Endodermal cell (in vitro differentiated cells): ENCODE data around the gene RADIL. TPM values are rescaled to one million over a fixed set of nuclear protein-coding genes. Genes with fewer than 3 reads are reported as not detected.

ENCODE experiments used
- DNase-seq: peaks from one replicate; pipeline ENCODE4 v3.0.0-alpha.2; 2017
- H3K27ac ChIP-seq: 2 replicates; pipeline ENCODE4 v1.5.1; 2013; ENCODE audit warnings: mild to moderate bottlenecking, low read depth, low read length, moderate library complexity
- H3K27me3 ChIP-seq: 2 replicates; pipeline ENCODE4 v1.6.1; 2013; ENCODE audit warnings: mild to moderate bottlenecking, low read length, moderate library complexity; ENCODE audit not compliant: insufficient read depth, control insufficient read depth, poor library complexity, severe bottlenecking
- H3K36me3 ChIP-seq: 2 replicates; pipeline ENCODE4 v1.7.0; 2013; ENCODE audit warnings: mild to moderate bottlenecking, low read length, moderate library complexity; ENCODE audit not compliant: control insufficient read depth, insufficient read depth
- H3K4me1 ChIP-seq: one replicate; pipeline ENCODE4 v1.7.0; 2013; ENCODE audit warnings: low read length; ENCODE audit not compliant: control insufficient read depth, insufficient read depth
- H3K4me3 ChIP-seq: 2 replicates; pipeline ENCODE4 v1.5.1; 2013; ENCODE audit warnings: mild to moderate bottlenecking, low read length, moderate library complexity
- H3K9ac ChIP-seq: 2 replicates; pipeline ENCODE4 v1.6.1; 2013; ENCODE audit warnings: mild to moderate bottlenecking, low read length, moderate library complexity; ENCODE audit not compliant: poor library complexity, severe bottlenecking; ENCODE audit errors: extremely low read depth
- H3K9me3 ChIP-seq: 2 replicates; pipeline ENCODE4 v1.6.1; 2013; ENCODE audit warnings: mild to moderate bottlenecking, low read length, moderate library complexity; ENCODE audit not compliant: control insufficient read depth
- H3K27ac Mint-ChIP-seq: 2 replicates; pipeline ENCODE4 v1.8.0; 2020; ENCODE audit warnings: mixed read lengths
- H3K27me3 Mint-ChIP-seq: 2 replicates; pipeline ENCODE4 v1.8.0; 2021; ENCODE audit warnings: mild to moderate bottlenecking, mixed read lengths; ENCODE audit not compliant: insufficient read depth
- H3K36me3 Mint-ChIP-seq: 2 replicates; pipeline ENCODE4 v1.8.0; 2020; ENCODE audit warnings: low read depth, mixed read lengths
- H3K4me1 Mint-ChIP-seq: 2 replicates; pipeline ENCODE4 v1.8.0; 2020; ENCODE audit warnings: mixed read lengths
- H3K4me3 Mint-ChIP-seq: 2 replicates; pipeline ENCODE4 v1.8.0; 2020; ENCODE audit warnings: mild to moderate bottlenecking, moderate library complexity, mixed read lengths
- H3K9me3 Mint-ChIP-seq: 2 replicates; pipeline ENCODE4 v1.8.0; 2020; ENCODE audit warnings: mild to moderate bottlenecking, mixed read lengths
- CTCF ChIP-seq: fragments of 200-600 bp; sonication (generic); conservative IDR thresholded peaks from 2 replicates; pipeline ENCODE4 v1.5.0; 2021; ENCODE audit warnings: antibody characterized with exemption, mild to moderate bottlenecking
- WGBS, 2 experiments: methylation state at CpG; one replicate each; pipeline versions ENCODE4 v1.1.5 to v1.1.7; 2013; ENCODE audit warnings: missing lambda C conversion rate in 2 of 2, mixed read lengths in 1 of 2; ENCODE audit not compliant: insufficient coverage in 1 of 2, insufficient read length in 1 of 2; 5-methylcytosine and 5-hydroxymethylcytosine counted together
- total RNA-seq, 2 donors: library from RNA; stranded (reverse); fragmentation: NEBNext Ultra II Directional in 1 of 2; extraction: Animal tissue kit (Norgen Biotek cat#: 25700) in 1 of 2; gene quantifications; 2 replicates in 1 of 2; 3 replicates in 1 of 2; pipeline ENCODE4 v1.2.1, GENCODE V29; 2021

Gene RADIL
- total RNA-seq, 2 donors from 2014 or later = 34.9 to 47.6 TPM

- Histone ChIP-seq H3K27ac (no peak overlapping the region), H3K9me3 (peaks cover 16% of the 10 kb centered on the region), H3K27me3 (no peaks in the 10 kb centered on the region), H3K4me1 (no peaks in the 10 kb centered on the region), H3K9ac (no peak overlapping the region), H3K4me3 (no peak overlapping the region), H3K36me3 (no peaks in the 10 kb centered on the region)
- Mint-ChIP-seq H3K27ac (no peak overlapping the region), H3K4me1 (peaks cover 21% of the 10 kb centered on the region), H3K4me3 (no peak overlapping the region), H3K27me3 (no peaks in the 10 kb centered on the region), H3K36me3 (peaks cover 8% of the 10 kb centered on the region), H3K9me3 (no peaks in the 10 kb centered on the region)
- no peak for DNase-seq
- no peak for TF ChIP-seq CTCF
- WGBS, 2 experiments = 89 to 93% methylated on average over 9 to 10 of the region's 10 CpGs
These were observed 648 bp upstream of the RADIL start for GRCh38 chr7:4884164-4884563.

- Histone ChIP-seq H3K36me3 (no peaks in the 10 kb centered on the region), H3K27ac (peak overlapping the region; percentile 79), H3K27me3 (no peaks in the 10 kb centered on the region), H3K9me3 (peaks cover 16% of the 10 kb centered on the region), H3K9ac (peak overlapping the region; percentile 70), H3K4me3 (peak overlapping the region; percentile 88), H3K4me1 (no peaks in the 10 kb centered on the region)
- Mint-ChIP-seq H3K27ac (peak overlapping the region; percentile 97), H3K27me3 (no peaks in the 10 kb centered on the region), H3K4me3 (peak overlapping the region; percentile 72), H3K4me1 (peaks cover 21% of the 10 kb centered on the region), H3K36me3 (peaks cover 13% of the 10 kb centered on the region), H3K9me3 (no peaks in the 10 kb centered on the region)
- no peak for DNase-seq
- no peak for TF ChIP-seq CTCF
- 0% methylated on average over 36 of the region's 36 CpGs; no CpG with 5 or more reads in 1 of the 2 experiments for WGBS, 2 experiments
These were observed 514 bp downstream of the RADIL start for GRCh38 chr7:4883033-4883371.

- Histone ChIP-seq H3K36me3 (no peaks in the 10 kb centered on the region), H3K4me3 (peak overlapping the region; percentile 88), H3K27ac (peak overlapping the region; percentile 79), H3K4me1 (no peaks in the 10 kb centered on the region), H3K9me3 (peaks cover 16% of the 10 kb centered on the region), H3K9ac (peak overlapping the region; percentile 70), H3K27me3 (no peaks in the 10 kb centered on the region)
- Mint-ChIP-seq H3K9me3 (no peaks in the 10 kb centered on the region), H3K4me3 (peak overlapping the region; percentile 72), H3K36me3 (peaks cover 19% of the 10 kb centered on the region), H3K27ac (peak overlapping the region; percentile 97), H3K4me1 (peaks cover 21% of the 10 kb centered on the region), H3K27me3 (no peaks in the 10 kb centered on the region)
- DNase-seq = peak; percentile 85
- TF ChIP-seq CTCF = peak; percentile 18
- WGBS, 2 experiments = 3 to 5% methylated on average over 23 to 35 of the region's 35 CpGs
These were observed 1.1 kb downstream of the RADIL start for GRCh38 chr7:4882169-4883032.
